Karpas-422 (cell line): ENCODE measurements around the gene RIOX2. TPM values are rescaled to one million over a fixed set of nuclear protein-coding genes. Genes with fewer than 3 reads are reported as not detected.

Experiments used
- DNase-seq: peaks from one replicate; pipeline ENCODE4 v3.0.0-alpha.2; 2015
- H2AFZ ChIP-seq: fragments of 200-600 bp; sonication (generic); 2 replicates; pipeline ENCODE4 v1.6.1; 2014; ENCODE audit warnings: antibody characterized with exemption, low read length, mixed read lengths
- H3K27ac ChIP-seq: fragments of 200-600 bp; sonication (generic); 2 replicates; pipeline ENCODE4 v1.5.1; 2014; ENCODE audit warnings: mild to moderate bottlenecking, low read length, moderate library complexity
- H3K27me3 ChIP-seq: fragments of 200-600 bp; sonication (generic); 2 replicates; pipeline ENCODE4 v1.6.1; 2014; ENCODE audit warnings: low read length, mixed read lengths
- H3K36me3 ChIP-seq: fragments of 200-600 bp; sonication (generic); 2 replicates; pipeline ENCODE4 v1.6.1; 2014; ENCODE audit warnings: low read length, mixed read lengths; ENCODE audit not compliant: insufficient read depth
- H3K4me1 ChIP-seq: fragments of 200-600 bp; sonication (generic); 2 replicates; pipeline ENCODE4 v1.6.1; 2014; ENCODE audit warnings: mild to moderate bottlenecking, low read length, mixed read lengths
- H3K4me2 ChIP-seq: fragments of 200-600 bp; sonication (generic); 2 replicates; pipeline ENCODE4 v1.6.1; 2014; ENCODE audit warnings: low read length, low read depth, mild to moderate bottlenecking; ENCODE audit not compliant: poor library complexity, severe bottlenecking
- H3K4me3 ChIP-seq: fragments of 200-600 bp; sonication (generic); 2 replicates; pipeline ENCODE4 v1.5.1; 2014; ENCODE audit warnings: mild to moderate bottlenecking, antibody characterized with exemption, low read length, mixed read lengths
- H3K79me2 ChIP-seq: fragments of 200-600 bp; sonication (generic); 2 replicates; pipeline ENCODE4 v1.6.1; 2014; ENCODE audit warnings: mild to moderate bottlenecking, low read length, mixed read lengths
- H3K9ac ChIP-seq: fragments of 200-600 bp; sonication (generic); 2 replicates; pipeline ENCODE4 v1.6.0; 2014; ENCODE audit warnings: low read length
- H3K9me2 ChIP-seq: fragments of 200-600 bp; sonication (generic), shearing (Covaris generic); replicated peaks from 2 replicates; pipeline ENCODE4 v1.6.0; 2014; ENCODE audit warnings: mild to moderate bottlenecking, low read length, moderate library complexity; ENCODE audit not compliant: insufficient read depth
- H3K9me3 ChIP-seq: fragments of 300-700, 200-600 bp; sonication (generic); 2 replicates; pipeline ENCODE4 v1.6.1; 2014; ENCODE audit warnings: low read length, mixed read lengths
- H4K20me1 ChIP-seq: fragments of 200-600 bp; sonication (generic); 2 replicates; pipeline ENCODE4 v1.6.1; 2014; ENCODE audit warnings: mild to moderate bottlenecking, antibody characterized with exemption, low read length, low read depth; ENCODE audit not compliant: insufficient read depth
- total RNA-seq: library from RNA; depleted of rRNA; stranded (reverse); fragments of >200 nt; shearing (Covaris generic); gene quantifications from 2 replicates; pipeline ENCODE4 v1.2.3, GENCODE V29; 2014; ENCODE audit warnings: low replicate concordance

Gene RIOX2
- total RNA-seq, 1 experiment from 2014 or later = 55.6 TPM

- Histone ChIP-seq H3K4me1 (no peaks in the 10 kb centered on the region), H3K27me3 (no peaks in the 10 kb centered on the region), H3K4me2 (no peak overlapping the region), H2AFZ (no peak overlapping the region), H3K4me3 (no peak overlapping the region), H3K9ac (no peak overlapping the region), H3K9me3 (no peaks in the 10 kb centered on the region), H3K9me2 (no peaks in the 10 kb centered on the region), H3K36me3 (no peaks in the 10 kb centered on the region), H3K79me2 (no peaks in the 10 kb centered on the region), H3K27ac (no peak overlapping the region), H4K20me1 (no peaks in the 10 kb centered on the region)
- no peak for DNase-seq
These were observed 11.8 kb upstream of the RIOX2 start for GRCh38 chr3:97983933-97984491.

- no peak for DNase-seq
- no peaks in the 10 kb centered on the region for H3K9me3 ChIP-seq
- H3K79me2 ChIP-seq = no peaks in the 10 kb centered on the region
- H3K4me1 ChIP-seq = no peaks in the 10 kb centered on the region
- H3K27me3 ChIP-seq = no peaks in the 10 kb centered on the region
- H3K27ac ChIP-seq = no peak overlapping the region
- H2AFZ ChIP-seq = no peak overlapping the region
- no peak overlapping the region for H3K4me2 ChIP-seq
- H3K36me3 ChIP-seq = no peaks in the 10 kb centered on the region
- H4K20me1 ChIP-seq = no peaks in the 10 kb centered on the region
- no peaks in the 10 kb centered on the region for H3K9me2 ChIP-seq
- H3K4me3 ChIP-seq = no peak overlapping the region
- no peak overlapping the region for H3K9ac ChIP-seq
These were observed 9.7 kb upstream of the RIOX2 start for GRCh38 chr3:97981886-97982285.

- no peaks in the 10 kb centered on the region for H3K27me3 ChIP-seq
- H2AFZ ChIP-seq = no peak overlapping the region
- no peaks in the 10 kb centered on the region for H3K79me2 ChIP-seq
These were observed 7.4 kb upstream of the RIOX2 start for GRCh38 chr3:97979610-97980009.

GRCh38 chr3:97975466-97975865, 3.2 kb upstream of the RIOX2 start:
- Histone ChIP-seq H3K9me2 (no peaks in the 10 kb centered on the region), H3K9me3 (no peaks in the 10 kb centered on the region), H3K27ac (no peak overlapping the region), H3K4me2 (no peak overlapping the region), H3K4me1 (peaks cover 9% of the 10 kb centered on the region), H2AFZ (no peak overlapping the region), H3K27me3 (no peaks in the 10 kb centered on the region), H3K9ac (no peak overlapping the region), H3K79me2 (peaks cover 14% of the 10 kb centered on the region), H3K4me3 (no peak overlapping the region), H4K20me1 (no peaks in the 10 kb centered on the region), H3K36me3 (no peaks in the 10 kb centered on the region)
- peak; percentile 48 for DNase-seq

More at GRCh38 chr3:97979610-97980009, 7.4 kb upstream of the RIOX2 start:
- no peak overlapping the region for H3K4me2 ChIP-seq
- H3K36me3 ChIP-seq = no peaks in the 10 kb centered on the region
- no peaks in the 10 kb centered on the region for H3K4me1 ChIP-seq
- H3K4me3 ChIP-seq = no peak overlapping the region
- H3K9me3 ChIP-seq = no peaks in the 10 kb centered on the region
- no peaks in the 10 kb centered on the region for H4K20me1 ChIP-seq
- H3K9me2 ChIP-seq = no peaks in the 10 kb centered on the region
- no peak for DNase-seq
- H3K27ac ChIP-seq = no peak overlapping the region
- no peak overlapping the region for H3K9ac ChIP-seq

GRCh38 chr3:97974996-97975395, 2.8 kb upstream of the RIOX2 start:
- H3K9me3 ChIP-seq = no peaks in the 10 kb centered on the region
- no peak overlapping the region for H3K4me3 ChIP-seq
- H3K79me2 ChIP-seq = peaks cover 19% of the 10 kb centered on the region
- H3K27me3 ChIP-seq = no peaks in the 10 kb centered on the region
- H4K20me1 ChIP-seq = no peaks in the 10 kb centered on the region
- peaks cover 14% of the 10 kb centered on the region for H3K4me1 ChIP-seq
- H3K27ac ChIP-seq = no peak overlapping the region
- no peaks in the 10 kb centered on the region for H3K36me3 ChIP-seq
- no peak for DNase-seq
- H3K4me2 ChIP-seq = no peak overlapping the region
- H3K9ac ChIP-seq = no peak overlapping the region
- H2AFZ ChIP-seq = no peak overlapping the region
- no peaks in the 10 kb centered on the region for H3K9me2 ChIP-seq

- Histone ChIP-seq H3K9me2 (no peaks in the 10 kb centered on the region), H3K9me3 (no peaks in the 10 kb centered on the region), H3K36me3 (no peaks in the 10 kb centered on the region), H3K27me3 (no peaks in the 10 kb centered on the region), H3K4me2 (peak overlapping the region; percentile 96), H2AFZ (no peak overlapping the region), H4K20me1 (no peaks in the 10 kb centered on the region), H3K4me1 (peaks cover 23% of the 10 kb centered on the region), H3K9ac (peak overlapping the region; percentile 72), H3K27ac (no peak overlapping the region), H3K4me3 (peak overlapping the region; percentile 71; the same call in 1 of the 2 replicates), H3K79me2 (peaks cover 39% of the 10 kb centered on the region)
- DNase-seq = no peak
These were observed 745 bp upstream of the RIOX2 start for GRCh38 chr3:97972976-97973375.

GRCh38 chr3:97970956-97971620, 1.1 kb downstream of the RIOX2 start:
- Histone ChIP-seq H2AFZ (no peak overlapping the region; the same call in 1 of the 2 replicates), H3K27ac (peak overlapping the region; percentile 77), H3K4me2 (peak overlapping the region; percentile 96), H3K27me3 (no peaks in the 10 kb centered on the region), H3K9me3 (no peaks in the 10 kb centered on the region), H3K4me3 (peak overlapping the region; percentile 71), H3K36me3 (peaks cover 10% of the 10 kb centered on the region), H3K9ac (peak overlapping the region; percentile 72), H3K4me1 (peaks cover 32% of the 10 kb centered on the region), H4K20me1 (peaks cover 3% of the 10 kb centered on the region; the same call in 1 of the 2 replicates), H3K9me2 (no peaks in the 10 kb centered on the region), H3K79me2 (peaks cover 58% of the 10 kb centered on the region)
- DNase-seq = peak; percentile 79

GRCh38 chr3:97970156-97970555, 2.1 kb downstream of the RIOX2 start:
- H2AFZ ChIP-seq = no peak overlapping the region
- peak overlapping the region; percentile 77 for H3K27ac ChIP-seq
- peaks cover 16% of the 10 kb centered on the region for H3K36me3 ChIP-seq
- H3K4me3 ChIP-seq = peak overlapping the region; percentile 71
- H3K4me1 ChIP-seq = peaks cover 32% of the 10 kb centered on the region
- no peaks in the 10 kb centered on the region for H3K9me3 ChIP-seq
- H3K4me2 ChIP-seq = peak overlapping the region; percentile 96
- H4K20me1 ChIP-seq = peaks cover 3% of the 10 kb centered on the region; the same call in 1 of the 2 replicates
- no peaks in the 10 kb centered on the region for H3K9me2 ChIP-seq
- H3K79me2 ChIP-seq = peaks cover 67% of the 10 kb centered on the region
- H3K9ac ChIP-seq = peak overlapping the region; percentile 72
- H3K27me3 ChIP-seq = no peaks in the 10 kb centered on the region
- DNase-seq = no peak
